Astrocyte (in vitro differentiated cells and primary cell): ENCODE data around the gene CDC42BPA.

ENCODE experiments used
- EZH2 ChIP-seq: IDR thresholded peaks from 2 replicates; pipeline ENCODE4 v1.6.1; 2012; ENCODE audit warnings: mild to moderate bottlenecking, low read length, inconsistent platforms; ENCODE audit not compliant: insufficient read depth
- TF ChIP-seq, protein P1 (sequence below): IDR thresholded peaks from 2 replicates; pipeline ENCODE4 v1.5.1; 2011; ENCODE audit warnings: low read depth, mild to moderate bottlenecking, inconsistent platforms, low read length, moderate library complexity; ENCODE audit not compliant: insufficient read depth

DNA sequence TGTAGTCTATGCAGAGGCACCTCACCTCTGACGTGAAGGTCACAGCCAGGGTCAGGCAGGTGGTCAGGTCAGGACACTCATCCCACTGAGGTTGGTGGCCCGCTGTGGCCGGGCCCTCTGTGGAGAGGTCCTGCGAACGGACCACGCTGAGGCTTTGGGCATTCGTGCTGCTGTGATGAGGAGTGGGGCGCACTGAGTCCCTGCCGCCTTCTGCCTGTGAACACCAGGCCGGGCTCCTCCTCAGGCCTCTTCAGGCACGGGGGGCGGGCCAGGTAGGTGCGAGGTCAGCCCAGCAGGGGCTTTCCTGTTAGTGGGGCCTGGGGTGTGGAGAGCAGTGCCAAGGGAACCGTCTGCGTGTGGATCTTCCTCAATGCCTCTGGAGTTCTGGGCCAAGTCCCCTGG lies 339.2 kb downstream of the CDC42BPA start:
- TF ChIP-seq, protein P1, sequence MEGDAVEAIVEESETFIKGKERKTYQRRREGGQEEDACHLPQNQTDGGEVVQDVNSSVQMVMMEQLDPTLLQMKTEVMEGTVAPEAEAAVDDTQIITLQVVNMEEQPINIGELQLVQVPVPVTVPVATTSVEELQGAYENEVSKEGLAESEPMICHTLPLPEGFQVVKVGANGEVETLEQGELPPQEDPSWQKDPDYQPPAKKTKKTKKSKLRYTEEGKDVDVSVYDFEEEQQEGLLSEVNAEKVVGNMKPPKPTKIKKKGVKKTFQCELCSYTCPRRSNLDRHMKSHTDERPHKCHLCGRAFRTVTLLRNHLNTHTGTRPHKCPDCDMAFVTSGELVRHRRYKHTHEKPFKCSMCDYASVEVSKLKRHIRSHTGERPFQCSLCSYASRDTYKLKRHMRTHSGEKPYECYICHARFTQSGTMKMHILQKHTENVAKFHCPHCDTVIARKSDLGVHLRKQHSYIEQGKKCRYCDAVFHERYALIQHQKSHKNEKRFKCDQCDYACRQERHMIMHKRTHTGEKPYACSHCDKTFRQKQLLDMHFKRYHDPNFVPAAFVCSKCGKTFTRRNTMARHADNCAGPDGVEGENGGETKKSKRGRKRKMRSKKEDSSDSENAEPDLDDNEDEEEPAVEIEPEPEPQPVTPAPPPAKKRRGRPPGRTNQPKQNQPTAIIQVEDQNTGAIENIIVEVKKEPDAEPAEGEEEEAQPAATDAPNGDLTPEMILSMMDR, result no peak
- no peak for TF ChIP-seq EZH2
